Body of pancreas (tissue), 4 donors: ENCODE data around the gene PEX16.

Source experiments
- CTCF ChIP-seq, 7 experiments: fragments of 450-650 bp in 4 of 7; fragments of 200-600 bp in 3 of 7; sonication (generic) in 3 of 7; IDR thresholded peaks; one replicate each; pipeline ENCODE4 v1.5.1; 2016 to 2019; ENCODE audit warnings: antibody characterized with exemption in 7 of 7
- POLR2A ChIP-seq, 3 donors: fragments of 450-650 bp; IDR thresholded peaks; one replicate each; pipeline ENCODE4 v1.6.1; 2016; ENCODE audit warnings: antibody characterized with exemption in 3 of 3, mild to moderate bottlenecking in 2 of 3

DNA sequence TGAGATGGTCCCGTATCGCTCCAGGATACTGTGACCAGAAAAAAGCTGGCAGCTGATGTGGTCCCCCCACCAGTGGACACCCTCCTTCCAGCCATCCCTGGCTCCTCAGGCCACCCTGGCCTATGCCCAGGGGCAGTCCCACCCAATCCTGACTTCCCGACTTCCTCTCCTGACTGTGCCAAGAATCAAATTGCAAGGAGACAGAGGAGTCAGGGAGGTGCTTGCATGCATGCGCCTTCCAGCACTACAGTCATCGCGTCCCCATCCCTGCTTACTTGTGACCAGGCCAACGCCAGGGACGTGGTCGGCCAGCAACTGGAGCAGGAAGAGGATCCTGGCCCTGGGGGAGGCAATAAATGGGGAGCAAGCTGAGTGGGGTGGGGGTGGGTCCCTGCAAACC is 7.1 kb downstream of the PEX16 start:
- TF ChIP-seq CTCF (IDR thresholded peaks at IDR 0.05): no peak
- TF ChIP-seq POLR2A (IDR thresholded peaks at IDR 0.05): no peak
